HG03159 (cell line): ENCODE data around the gene NBPF9.
A peak's percentile ranks its signal among the peaks of the same experiment; 100 is the strongest.
"Not testable (repeated sequence)": the region's sequence is repeated elsewhere in the genome, so short reads cannot be mapped to it uniquely, and the experiment has no call there.

Source experiments
- ATAC-seq: cut with Tn5 transposase; IDR thresholded peaks from one replicate; pipeline ENCODE4 v1.9.1; 2021; ENCODE audit warnings: mild to moderate bottlenecking, moderate library complexity; ENCODE audit not compliant: unreplicated experiment

NBPF9 gene, protein sequence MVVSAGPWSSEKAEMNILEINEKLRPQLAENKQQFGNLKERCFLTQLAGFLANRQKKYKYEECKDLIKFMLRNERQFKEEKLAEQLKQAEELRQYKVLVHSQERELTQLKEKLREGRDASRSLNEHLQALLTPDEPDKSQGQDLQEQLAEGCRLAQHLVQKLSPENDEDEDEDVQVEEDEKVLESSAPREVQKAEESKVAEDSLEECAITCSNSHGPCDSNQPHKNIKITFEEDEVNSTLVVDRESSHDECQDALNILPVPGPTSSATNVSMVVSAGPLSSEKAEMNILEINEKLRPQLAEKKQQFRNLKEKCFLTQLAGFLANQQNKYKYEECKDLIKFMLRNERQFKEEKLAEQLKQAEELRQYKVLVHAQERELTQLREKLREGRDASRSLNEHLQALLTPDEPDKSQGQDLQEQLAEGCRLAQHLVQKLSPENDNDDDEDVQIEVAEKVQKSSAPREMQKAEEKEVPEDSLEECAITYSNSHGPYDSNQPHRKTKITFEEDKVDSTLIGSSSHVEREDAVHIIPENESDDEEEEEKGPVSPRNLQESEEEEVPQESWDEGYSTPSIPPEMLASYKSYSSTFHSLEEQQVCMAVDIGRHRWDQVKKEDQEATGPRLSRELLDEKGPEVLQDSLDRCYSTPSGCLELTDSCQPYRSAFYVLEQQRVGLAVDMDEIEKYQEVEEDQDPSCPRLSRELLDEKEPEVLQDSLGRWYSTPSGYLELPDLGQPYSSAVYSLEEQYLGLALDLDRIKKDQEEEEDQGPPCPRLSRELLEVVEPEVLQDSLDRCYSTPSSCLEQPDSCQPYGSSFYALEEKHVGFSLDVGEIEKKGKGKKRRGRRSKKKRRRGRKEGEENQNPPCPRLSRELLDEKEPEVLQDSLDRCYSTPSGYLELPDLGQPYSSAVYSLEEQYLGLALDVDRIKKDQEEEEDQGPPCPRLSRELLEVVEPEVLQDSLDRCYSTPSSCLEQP (N-terminal part only)

GRCh38 chr1:149103109-149104081, at the start of gene NBPF9:
NBPF9 (minus strand) TSS chr1:149103551; CDS start chr1:149082139, 21,412 bp downstream.
- peak; percentile 86 for ATAC-seq

DNA sequence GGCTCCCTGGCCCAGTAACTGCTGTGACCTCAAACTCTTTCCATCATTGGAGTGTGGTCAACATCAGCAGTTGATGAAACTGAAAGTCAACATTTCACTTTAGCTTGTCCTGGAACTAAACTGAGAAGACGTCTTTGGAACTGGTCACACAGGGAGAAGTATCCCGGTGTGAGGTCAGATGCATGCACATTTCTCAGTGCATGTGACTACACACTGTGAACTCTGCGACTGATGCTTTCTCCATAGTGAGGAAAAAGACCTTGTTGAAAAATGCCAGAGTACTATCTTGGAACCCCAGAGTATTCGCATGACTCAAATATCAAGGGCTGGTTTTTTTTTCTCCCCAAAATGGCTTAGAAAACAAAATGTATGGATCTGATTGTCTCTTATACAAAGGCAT, 46.6 kb upstream of the NBPF9 start:
- ATAC-seq: not testable (repeated sequence)

DNA sequence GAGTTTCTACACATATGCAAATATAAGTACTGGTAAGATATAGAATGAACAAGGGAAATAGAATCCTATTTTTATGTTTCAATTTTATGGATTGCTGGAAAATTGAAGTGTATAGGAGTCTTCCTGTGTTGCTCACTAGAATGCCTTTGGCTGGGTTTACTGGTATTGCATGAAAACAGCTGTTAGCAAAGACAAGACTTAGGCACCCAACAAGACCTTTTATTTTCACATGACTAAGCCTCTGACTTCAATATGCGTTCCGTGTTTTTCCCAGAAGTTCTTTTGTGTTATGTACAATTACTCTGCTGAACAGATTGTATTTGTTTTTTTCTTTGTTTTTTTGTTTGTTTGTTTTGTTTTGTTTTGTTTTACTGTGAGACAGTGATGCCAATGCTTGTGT, 34.2 kb upstream of the NBPF9 start:
- not testable (repeated sequence) for ATAC-seq

GRCh38 chr1:149130938-149131337, 27.6 kb upstream of the NBPF9 start:
- ATAC-seq: not testable (repeated sequence)

DNA sequence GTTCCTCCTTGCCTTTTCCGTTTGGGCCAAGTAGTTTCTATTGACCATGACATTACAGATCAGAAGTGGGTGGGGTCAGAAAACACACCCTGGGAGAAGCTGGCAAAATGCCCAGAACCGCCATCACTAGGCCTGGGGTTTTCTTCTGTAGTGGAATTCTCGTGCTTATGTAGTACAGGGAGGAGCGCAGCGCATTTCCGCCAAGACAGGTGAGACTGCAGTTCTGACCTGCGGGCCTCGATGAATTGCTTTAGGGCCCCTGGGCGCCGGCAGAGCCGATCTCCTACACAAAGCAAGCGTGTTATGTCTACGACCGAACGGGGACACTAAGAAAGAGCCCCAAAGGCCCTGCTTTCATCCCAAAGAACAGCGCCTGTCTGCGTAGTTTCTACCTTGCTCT, 25.9 kb upstream of the NBPF9 start:
- not testable (repeated sequence) for ATAC-seq

DNA sequence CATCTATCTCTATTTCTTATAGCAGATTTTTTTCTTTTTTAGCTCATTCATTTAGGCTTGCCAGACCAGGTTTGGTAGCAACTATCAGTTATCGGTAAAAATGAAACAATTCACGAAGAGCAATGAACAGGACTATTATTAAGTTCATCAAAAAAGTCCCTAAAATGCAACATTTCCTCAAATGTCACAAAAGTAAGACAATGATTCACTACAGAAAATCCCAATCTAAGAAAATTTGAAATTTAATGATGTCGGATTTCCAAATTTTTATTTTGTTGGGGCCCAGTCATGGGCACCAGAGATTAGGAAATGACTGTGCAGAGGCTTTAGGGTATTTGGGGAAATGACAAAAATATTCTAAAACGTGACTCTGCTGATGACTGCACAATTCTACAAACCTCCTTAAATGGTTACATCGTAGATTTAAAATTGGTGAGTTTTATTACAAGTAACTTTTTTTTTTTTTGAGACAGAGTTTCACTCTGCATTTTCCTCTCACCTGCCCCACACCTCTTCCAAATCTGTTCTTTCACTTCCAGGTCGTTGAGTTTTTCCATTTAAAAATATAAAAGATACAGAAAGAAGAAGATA, 23.3 kb upstream of the NBPF9 start:
- ATAC-seq: not testable (repeated sequence)

GRCh38 chr1:149123948-149124926, 20.9 kb upstream of the NBPF9 start:
- not testable (repeated sequence) for ATAC-seq

- ATAC-seq: not testable (repeated sequence)
Measured at GRCh38 chr1:149112828-149113227, 9.5 kb upstream of the NBPF9 start.

DNA sequence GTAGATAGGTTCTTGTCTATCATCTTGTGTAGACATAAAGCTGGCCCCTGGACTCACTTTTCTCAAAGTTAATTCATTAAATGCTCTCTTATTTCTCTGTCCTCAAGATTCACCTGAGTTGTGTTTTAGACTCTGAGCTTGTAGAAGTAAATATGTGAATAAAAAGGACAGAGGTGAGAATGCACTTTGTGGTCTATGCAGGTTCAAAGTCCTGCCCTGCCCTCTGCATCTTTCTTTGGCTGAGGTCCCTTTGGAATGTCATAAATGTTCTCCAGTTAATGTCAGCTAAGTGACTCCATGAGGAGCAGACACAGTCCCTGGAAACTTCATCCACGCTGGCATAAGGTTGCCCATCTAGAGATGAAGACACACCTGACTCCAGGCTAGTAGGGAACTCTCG, 7.0 kb upstream of the NBPF9 start:
- ATAC-seq: not testable (repeated sequence)

GRCh38 chr1:149102574-149102973, 777 bp downstream of the NBPF9 start:
- not testable (repeated sequence) for ATAC-seq

GRCh38 chr1:149098276-149098675, 5.1 kb downstream of the NBPF9 start:
- not testable (repeated sequence) for ATAC-seq

DNA sequence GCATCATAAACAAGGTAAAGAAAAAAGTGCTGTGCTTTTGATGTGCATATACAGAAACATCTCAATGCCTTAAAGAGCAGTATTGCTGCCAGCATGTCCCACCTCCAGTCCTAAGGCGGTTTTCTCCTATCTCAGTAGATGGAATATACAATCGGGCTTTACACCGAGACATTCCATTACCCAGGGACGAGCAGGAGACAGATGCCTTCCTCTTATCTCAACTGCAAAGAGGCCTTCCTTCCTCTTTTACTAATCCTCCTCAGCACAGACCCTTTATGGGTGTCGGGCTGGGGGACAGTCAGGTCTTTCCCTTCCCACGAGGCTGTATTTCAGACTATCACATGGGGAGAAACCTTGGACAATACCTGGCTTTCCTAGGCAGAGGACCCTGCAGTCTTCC, 10.2 kb downstream of the NBPF9 start:
- not testable (repeated sequence) for ATAC-seq

DNA sequence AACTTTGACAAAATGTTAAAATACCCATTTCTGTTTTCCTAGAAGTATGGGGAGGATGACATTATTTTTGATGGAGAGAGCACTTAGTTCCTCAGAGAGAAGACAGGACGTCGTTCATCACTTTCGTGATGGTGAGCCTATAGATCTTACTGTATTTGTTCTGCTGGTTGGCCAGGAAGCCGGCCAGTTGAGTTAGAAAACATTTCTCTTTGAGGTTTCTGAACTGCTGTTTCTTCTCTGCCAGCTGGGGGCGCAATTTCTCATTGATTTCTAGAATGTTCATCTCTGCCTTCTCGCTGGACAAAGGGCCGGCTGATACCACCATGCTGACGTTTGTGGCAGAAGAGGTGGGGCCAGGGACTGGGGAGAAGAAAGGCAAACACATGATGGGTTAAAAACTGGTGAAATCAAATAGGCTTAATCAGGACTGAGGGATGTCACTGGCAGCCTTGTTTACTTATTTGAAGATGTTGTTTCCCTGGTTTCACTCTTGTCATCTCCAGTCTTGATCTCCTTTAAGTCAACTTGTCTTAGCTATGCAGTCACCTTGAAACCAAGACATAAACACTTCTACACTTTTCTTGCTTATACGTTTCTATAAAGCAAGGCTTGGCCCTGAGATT, 27.7 kb downstream of the NBPF9 start:
- ATAC-seq: not testable (repeated sequence)

DNA sequence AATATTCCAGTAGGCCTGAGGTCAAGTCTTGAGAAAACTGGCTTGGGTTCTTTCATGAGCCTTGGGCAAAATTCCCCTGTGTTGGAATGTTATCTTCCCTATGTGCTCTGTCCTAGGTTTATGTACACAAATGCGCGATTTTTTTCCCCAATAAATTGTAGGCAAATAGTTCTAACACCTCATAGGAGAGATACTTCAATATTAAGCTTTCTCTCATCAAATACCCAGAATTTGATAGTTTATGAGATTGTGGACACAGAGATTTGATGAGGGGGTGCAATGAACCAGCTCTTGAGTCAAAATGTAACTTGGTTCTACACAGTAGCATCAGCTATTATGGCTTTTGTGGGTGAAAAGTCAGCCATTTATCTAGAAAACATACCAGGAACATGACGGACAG, 38.7 kb downstream of the NBPF9 start:
- ATAC-seq: not testable (repeated sequence)

DNA sequence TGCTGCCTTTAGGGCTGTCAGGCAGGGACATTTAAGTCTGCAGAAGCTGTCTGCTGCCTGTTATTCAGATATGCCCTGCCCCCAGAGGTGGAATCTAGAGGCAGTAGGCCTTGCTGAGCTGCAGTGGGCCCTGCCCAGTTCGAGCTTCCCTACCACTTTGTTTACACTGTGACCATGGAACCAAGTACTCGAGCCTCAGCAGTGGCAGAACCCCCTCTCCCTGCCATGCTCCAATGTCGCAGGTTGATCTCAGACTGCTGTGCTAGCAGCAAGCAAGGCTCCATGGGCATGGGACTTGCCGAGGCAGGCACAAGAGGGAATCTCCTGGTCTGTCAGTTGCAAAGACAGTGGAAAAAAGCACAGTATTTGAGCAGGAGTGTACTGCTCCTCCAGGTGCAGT, 60.3 kb downstream of the NBPF9 start:
- not testable (repeated sequence) for ATAC-seq

- not testable (repeated sequence) for ATAC-seq
Measured at GRCh38 chr1:149033916-149034315, 69.4 kb downstream of the NBPF9 start.

- ATAC-seq: not testable (repeated sequence)
Measured at GRCh38 chr1:149024327-149024726, 79.0 kb downstream of the NBPF9 start.

GRCh38 chr1:149018577-149018976, 84.8 kb downstream of the NBPF9 start:
- not testable (repeated sequence) for ATAC-seq
